Gastrocnemius medialis (tissue), 4 donors: ENCODE results near the gene ARHGEF10L. TPM values are rescaled to one million over a fixed set of nuclear protein-coding genes. Genes with fewer than 3 reads are reported as not detected.

ENCODE experiments used
- ATAC-seq, 2 donors: fragments of 150-250 bp; one replicate each; pipeline ENCODE4 v1.9.1; 2016
- DNase-seq, 2 donors: peaks; one replicate each; pipeline ENCODE4 v3.0.0-alpha.2; 2019
- H3K27ac ChIP-seq, 4 donors: fragments of 200-600 bp; sonication (generic); 1 replicate in 1 of 4; 2 replicates in 3 of 4; pipeline ENCODE4 v1.5.1; 2016 to 2018; ENCODE audit warnings: mild to moderate bottlenecking in 2 of 4, moderate library complexity in 1 of 4
- H3K27me3 ChIP-seq, 3 donors: fragments of 200-600 bp; sonication (generic) in 2 of 3; 1 replicate in 1 of 3; 2 replicates in 2 of 3; pipeline versions ENCODE4 v1.5.1 to v1.6.0; 2016 to 2019; ENCODE audit warnings: mild to moderate bottlenecking in 1 of 3, moderate library complexity in 1 of 3
- H3K36me3 ChIP-seq, 2 donors: fragments of 200-600 bp; sonication (generic) in 1 of 2; one replicate each; pipeline ENCODE4 v1.5.1; 2017 to 2018
- H3K4me1 ChIP-seq, 2 donors: fragments of 200-600 bp; sonication (generic) in 1 of 2; one replicate each; pipeline ENCODE4 v1.5.1; 2016 to 2017; ENCODE audit warnings: mild to moderate bottlenecking in 2 of 2
- H3K4me3 ChIP-seq, 4 donors: fragments of 200-600 bp; sonication (generic) in 3 of 4; 1 replicate in 1 of 4; 2 replicates in 3 of 4; pipeline ENCODE4 v1.5.1; 2016 to 2019; ENCODE audit warnings: mild to moderate bottlenecking in 2 of 4
- H3K9me3 ChIP-seq, 3 donors: fragments of 200-600 bp; sonication (generic) in 2 of 3; 1 replicate in 1 of 3; 2 replicates in 2 of 3; pipeline ENCODE4 v1.5.1; 2016 to 2019
- POLR2A ChIP-seq, 2 donors: fragments of 450-650 bp; IDR thresholded peaks; one replicate each; pipeline ENCODE4 v1.6.1; 2017; ENCODE audit warnings: antibody characterized with exemption in 2 of 2, mild to moderate bottlenecking in 2 of 2, moderate library complexity in 2 of 2
- in situ Hi-C, 4 donors: fragments of 200-750 bp; cut with MboI; loops; one replicate each; pipeline versions ENCODE4 v1.15.0 to v1.8.0; 2017; ENCODE audit warnings: low sequenced_read_pairs in 4 of 4
- intact Hi-C: fragments of 100-400 bp; cut with DNase I; formaldehyde crosslinking; loops from one replicate; pipeline ENCODE4 v1.15.1; 2023; ENCODE audit warnings: low total_unique reads
- total RNA-seq, 4 donors: library from RNA; depleted of rRNA; stranded (reverse); fragments of >200 nt; gene quantifications; one replicate each; pipeline versions ENCODE4 v1.1.0 to v1.2.3, GENCODE V29; 2016
- TF ChIP-seq, protein P1 (sequence below), 5 experiments: fragments of 450-650 bp in 3 of 5; fragments of 200-600 bp in 2 of 5; sonication (generic) in 2 of 5; IDR thresholded peaks in 4 of 5; conservative IDR thresholded peaks in 1 of 5; 1 replicate in 4 of 5; 2 replicates in 1 of 5; pipeline ENCODE4 v1.5.1; 2016 to 2019; ENCODE audit warnings: antibody characterized with exemption in 5 of 5, mild to moderate bottlenecking in 3 of 5, moderate library complexity in 3 of 5

The ARHGEF10L gene
- total RNA-seq, 4 donors from 2014 or later = 21.2 to 111 (median 73.8) TPM

GRCh38 chr1:17689011-17689410 is 149.5 kb downstream of the ARHGEF10L start:
- in situ Hi-C loops (no loop called here), intact Hi-C loops (no loop called here)
- peaks cover 8 to 16% of the 10 kb centered on the region in 2 donors for H3K4me1 ChIP-seq
- peak overlapping the region in 2 of 4 donors; percentile 3 to 39 for H3K27ac ChIP-seq
- no peak for DNase-seq
- H3K9me3 ChIP-seq = no peaks in the 10 kb centered on the region
- H3K36me3 ChIP-seq = peaks cover 0 to 24% of the 10 kb centered on the region in 2 donors
- no peaks in the 10 kb centered on the region for H3K27me3 ChIP-seq
- no peak for TF ChIP-seq POLR2A (IDR thresholded peaks at IDR 0.05)
- TF ChIP-seq, protein P1, sequence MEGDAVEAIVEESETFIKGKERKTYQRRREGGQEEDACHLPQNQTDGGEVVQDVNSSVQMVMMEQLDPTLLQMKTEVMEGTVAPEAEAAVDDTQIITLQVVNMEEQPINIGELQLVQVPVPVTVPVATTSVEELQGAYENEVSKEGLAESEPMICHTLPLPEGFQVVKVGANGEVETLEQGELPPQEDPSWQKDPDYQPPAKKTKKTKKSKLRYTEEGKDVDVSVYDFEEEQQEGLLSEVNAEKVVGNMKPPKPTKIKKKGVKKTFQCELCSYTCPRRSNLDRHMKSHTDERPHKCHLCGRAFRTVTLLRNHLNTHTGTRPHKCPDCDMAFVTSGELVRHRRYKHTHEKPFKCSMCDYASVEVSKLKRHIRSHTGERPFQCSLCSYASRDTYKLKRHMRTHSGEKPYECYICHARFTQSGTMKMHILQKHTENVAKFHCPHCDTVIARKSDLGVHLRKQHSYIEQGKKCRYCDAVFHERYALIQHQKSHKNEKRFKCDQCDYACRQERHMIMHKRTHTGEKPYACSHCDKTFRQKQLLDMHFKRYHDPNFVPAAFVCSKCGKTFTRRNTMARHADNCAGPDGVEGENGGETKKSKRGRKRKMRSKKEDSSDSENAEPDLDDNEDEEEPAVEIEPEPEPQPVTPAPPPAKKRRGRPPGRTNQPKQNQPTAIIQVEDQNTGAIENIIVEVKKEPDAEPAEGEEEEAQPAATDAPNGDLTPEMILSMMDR (IDR thresholded peaks at IDR 0.05 in 4 of 5, conservative IDR thresholded peaks at IDR 0.05 in 1 of 5) = no peak
- peak; percentile 14 to 18 for ATAC-seq
- no peak overlapping the region for H3K4me3 ChIP-seq

DNA sequence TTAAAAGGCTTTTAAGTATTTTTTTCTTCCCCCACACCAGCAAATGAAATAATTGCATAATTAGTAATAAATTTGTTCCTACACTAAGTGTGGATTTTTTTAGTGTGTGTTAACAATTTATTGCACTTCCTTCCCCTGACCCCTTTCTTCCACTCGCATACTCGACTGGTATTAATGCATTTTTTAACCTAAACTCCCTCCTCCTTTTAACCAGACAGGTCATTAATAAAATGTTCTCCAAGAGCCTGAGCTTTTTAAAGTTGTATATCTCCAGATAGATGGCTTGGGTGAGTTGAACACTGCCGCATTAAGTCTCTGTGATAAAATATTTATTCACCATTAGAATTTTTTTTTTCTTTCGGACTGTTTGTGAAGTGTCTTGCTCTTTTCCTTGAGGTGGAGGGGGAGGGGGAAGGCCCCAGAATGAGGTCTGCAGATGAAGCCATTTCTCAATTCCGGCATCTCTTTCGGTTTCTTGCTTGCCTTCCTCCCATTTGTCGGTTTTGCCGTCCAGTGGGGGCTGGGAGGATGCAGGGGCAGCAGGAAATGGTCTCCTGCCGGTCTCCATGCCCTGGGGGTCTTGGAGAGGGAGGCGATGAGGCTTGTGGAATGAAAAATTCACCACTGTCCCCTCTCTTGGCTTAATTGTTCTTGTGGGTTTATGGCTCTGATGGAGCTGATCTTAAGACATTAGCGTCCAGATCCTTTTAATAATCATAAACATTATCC is 151.6 kb downstream of the ARHGEF10L start:
- intact Hi-C loops (no loop called here), in situ Hi-C loops (no loop called here)

GRCh38 chr1:17692645-17693044 is 153.1 kb downstream of the ARHGEF10L start:
- Histone ChIP-seq H3K27me3 (no peaks in the 10 kb centered on the region), H3K9me3 (no peaks in the 10 kb centered on the region), H3K4me3 (no peak overlapping the region), H3K27ac (no peak overlapping the region), H3K4me1 (no peaks in the 10 kb centered on the region), H3K36me3 (peaks cover 0 to 35% of the 10 kb centered on the region in 2 donors)
- TF ChIP-seq POLR2A (IDR thresholded peaks at IDR 0.05) = no peak
- TF ChIP-seq, protein P1 (IDR thresholded peaks at IDR 0.05 in 4 of 5, conservative IDR thresholded peaks at IDR 0.05 in 1 of 5) = no peak
- DNase-seq (no peak), ATAC-seq (no peak)
- intact Hi-C loops = no loop called here
- in situ Hi-C loops = no loop called here

More for the DNA sequence above, 151.6 kb downstream of the ARHGEF10L start:
- Histone ChIP-seq H3K36me3 (peaks cover 0 to 29% of the 10 kb centered on the region in 2 donors), H3K4me1 (peaks cover 4 to 11% of the 10 kb centered on the region in 2 donors), H3K4me3 (no peak overlapping the region), H3K9me3 (no peaks in the 10 kb centered on the region), H3K27me3 (no peaks in the 10 kb centered on the region), H3K27ac (no peak overlapping the region)
- ATAC-seq (no peak), DNase-seq (no peak)
- TF ChIP-seq, protein P1 (IDR thresholded peaks at IDR 0.05 in 4 of 5, conservative IDR thresholded peaks at IDR 0.05 in 1 of 5) = no peak
- no peak for TF ChIP-seq POLR2A (IDR thresholded peaks at IDR 0.05)

DNA sequence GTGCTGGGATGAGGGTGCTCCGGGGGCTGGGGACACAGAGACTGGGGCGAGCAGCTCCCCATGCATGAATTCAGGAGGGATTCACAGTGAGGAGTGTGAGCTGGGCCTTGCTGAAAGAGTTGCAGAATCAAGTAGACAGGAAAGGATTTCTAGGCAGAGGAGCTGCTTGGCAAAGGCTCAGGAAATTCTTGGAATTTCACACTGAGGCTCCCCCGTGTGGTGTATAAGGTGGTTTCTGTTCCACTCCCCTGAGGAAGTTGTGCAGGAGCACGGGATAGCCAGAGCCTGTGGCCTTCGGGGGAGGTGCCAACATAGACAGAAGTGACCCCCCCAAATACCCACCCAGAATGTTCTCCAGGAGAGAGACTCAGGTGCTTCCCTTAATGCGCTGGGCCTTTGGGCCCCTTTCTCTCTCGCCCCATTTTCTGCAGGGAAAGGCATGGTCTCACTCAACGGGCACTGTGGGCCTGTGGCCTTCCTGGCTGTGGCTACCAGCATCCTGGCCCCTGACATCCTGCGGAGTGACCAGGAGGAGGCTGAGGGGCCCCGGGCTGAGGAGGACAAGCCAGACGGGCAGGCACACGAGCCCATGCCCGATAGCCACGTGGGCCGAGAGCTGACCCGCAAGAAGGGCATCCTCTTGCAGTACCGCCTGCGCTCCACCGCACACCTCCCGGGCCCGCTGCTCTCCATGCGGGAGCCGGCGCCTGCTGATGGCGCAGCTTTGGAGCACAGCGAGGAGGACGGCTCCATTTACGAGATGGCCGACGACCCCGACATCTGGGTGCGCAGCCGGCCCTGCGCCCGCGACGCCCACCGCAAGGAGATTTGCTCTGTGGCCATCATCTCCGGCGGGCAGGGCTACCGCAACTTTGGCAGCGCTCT is 157.2 kb downstream of the ARHGEF10L start:
- no peaks in the 10 kb centered on the region for H3K4me1 ChIP-seq
- H3K9me3 ChIP-seq = no peaks in the 10 kb centered on the region
- H3K36me3 ChIP-seq = peaks cover 0 to 18% of the 10 kb centered on the region in 2 donors
- H3K27ac ChIP-seq = no peak overlapping the region
- intact Hi-C loops (no loop called here), in situ Hi-C loops (no loop called here)
- no peak for ATAC-seq
- no peak for DNase-seq
- H3K4me3 ChIP-seq = no peak overlapping the region
- H3K27me3 ChIP-seq = no peaks in the 10 kb centered on the region
- TF ChIP-seq POLR2A (IDR thresholded peaks at IDR 0.05) = no peak
- TF ChIP-seq, protein P1 (IDR thresholded peaks at IDR 0.05 in 4 of 5, conservative IDR thresholded peaks at IDR 0.05 in 1 of 5) = no peak
